ENCODE data around the gene CFAP221. TPM values are rescaled to one million over a fixed set of nuclear protein-coding genes. Genes with fewer than 3 reads are reported as not detected.

The CFAP221 gene
- total RNA-seq, 1 experiment from 2014 or later: 0.20 TPM

DNA sequence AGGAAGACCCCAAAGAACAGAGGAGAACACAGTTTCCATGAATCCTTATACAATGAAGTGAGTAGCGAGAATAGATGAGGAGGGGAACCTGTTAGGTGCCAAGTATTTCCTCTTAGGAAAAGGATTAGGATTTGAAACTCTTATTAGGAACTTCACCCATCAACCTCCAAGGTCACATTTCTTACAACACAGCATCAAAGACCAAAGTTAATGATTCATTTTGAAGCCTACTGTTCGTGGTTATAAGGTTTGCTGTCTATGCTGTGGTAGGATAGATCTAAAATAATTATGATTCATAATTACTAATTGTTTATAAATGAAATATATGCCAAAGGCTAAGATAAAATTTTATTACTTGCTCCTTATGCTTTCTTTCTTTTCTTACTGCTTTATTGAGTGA, 6.1 kb downstream of the CFAP221 start:
- Histone ChIP-seq H3K14ac (ENCODE audit: insufficient read depth, low read length) (no peak overlapping the region), H4K5ac (ENCODE audit: insufficient read length, low read depth, low read length) (no peak overlapping the region), H2AFZ (ENCODE audit: low read length) (no peak overlapping the region), H2BK20ac (ENCODE audit: low read depth, low read length, poor library complexity, severe bottlenecking) (no peak overlapping the region), H3K56ac (ENCODE audit: insufficient read length, low read depth, low read length) (no peak overlapping the region), H3K23ac (ENCODE audit: insufficient read length, low read depth, low read length) (no peak overlapping the region), H3K9me3 (ENCODE audit: control insufficient read depth, low read depth, low read length) (no peaks in the 10 kb centered on the region), H2BK5ac (ENCODE audit: insufficient read length, low read length) (no peak overlapping the region), H3K27ac (ENCODE audit: insufficient read length, low read depth, low read length) (no peak overlapping the region), H2BK15ac (ENCODE audit: low read depth, low read length) (no peak overlapping the region), H3K4me2 (ENCODE audit: insufficient read depth, insufficient read length, low read length) (no peak overlapping the region), H4K91ac (ENCODE audit: insufficient read length, low read depth, low read length) (no peak overlapping the region), H3K4ac (ENCODE audit: low read depth, low read length) (no peak overlapping the region), H3K23me2 (ENCODE audit: insufficient read length, low read depth, low read length, poor library complexity, severe bottlenecking) (no peaks in the 10 kb centered on the region), H3K9ac (ENCODE audit: extremely low read depth, insufficient read length, low read length) (no peak overlapping the region), H3K27me3 (ENCODE audit: insufficient read depth, low read length) (no peaks in the 10 kb centered on the region), H3K18ac (ENCODE audit: insufficient read length, low read depth, low read length) (no peak overlapping the region), H3K4me1 (ENCODE audit: insufficient read depth, low read length) (no peaks in the 10 kb centered on the region), H2BK12ac (ENCODE audit: insufficient read length, low read depth, low read length) (no peak overlapping the region), H2BK120ac (ENCODE audit: low read depth, low read length, poor library complexity, severe bottlenecking) (no peak overlapping the region), H4K20me1 (ENCODE audit: control insufficient read depth, insufficient read depth, insufficient read length) (no peaks in the 10 kb centered on the region), H3T11ph (ENCODE audit: low read length) (no peak overlapping the region), H4K8ac (replicated peaks; ENCODE audit: insufficient read length, low read depth, low read length) (no peak overlapping the region), H3K79me1 (ENCODE audit: insufficient read depth, low read depth, low read length, poor library complexity, severe bottlenecking) (no peaks in the 10 kb centered on the region), H2AK5ac (ENCODE audit: insufficient read length, low read length) (no peak overlapping the region), H3K79me2 (ENCODE audit: insufficient read depth, low read length) (no peaks in the 10 kb centered on the region)
- no peak overlapping the region for H3K27ac Mint-ChIP-seq
- H3K9me3 Mint-ChIP-seq: no peaks in the 10 kb centered on the region; a peak in 1 of 5 replicates
- peaks cover 16% of the 10 kb centered on the region for H3K27me3 Mint-ChIP-seq (ENCODE audit: low read depth)
- peaks cover 6 to 12% of the 10 kb centered on the region in 2 experiments; a peak in 3 of 4 replicates for H3K4me1 Mint-ChIP-seq
- no peak for DNase-seq
- H3K36me3 Mint-ChIP-seq (ENCODE audit: insufficient read depth in 1 of 3, low read depth in 3 of 3): no peaks in the 10 kb centered on the region
- WGBS (ENCODE audit: extremely low coverage, insufficient read length, low lambda C conversion rate): no CpG with 5 or more reads among the region's 2 CpGs
- TF ChIP-seq, protein P1, sequence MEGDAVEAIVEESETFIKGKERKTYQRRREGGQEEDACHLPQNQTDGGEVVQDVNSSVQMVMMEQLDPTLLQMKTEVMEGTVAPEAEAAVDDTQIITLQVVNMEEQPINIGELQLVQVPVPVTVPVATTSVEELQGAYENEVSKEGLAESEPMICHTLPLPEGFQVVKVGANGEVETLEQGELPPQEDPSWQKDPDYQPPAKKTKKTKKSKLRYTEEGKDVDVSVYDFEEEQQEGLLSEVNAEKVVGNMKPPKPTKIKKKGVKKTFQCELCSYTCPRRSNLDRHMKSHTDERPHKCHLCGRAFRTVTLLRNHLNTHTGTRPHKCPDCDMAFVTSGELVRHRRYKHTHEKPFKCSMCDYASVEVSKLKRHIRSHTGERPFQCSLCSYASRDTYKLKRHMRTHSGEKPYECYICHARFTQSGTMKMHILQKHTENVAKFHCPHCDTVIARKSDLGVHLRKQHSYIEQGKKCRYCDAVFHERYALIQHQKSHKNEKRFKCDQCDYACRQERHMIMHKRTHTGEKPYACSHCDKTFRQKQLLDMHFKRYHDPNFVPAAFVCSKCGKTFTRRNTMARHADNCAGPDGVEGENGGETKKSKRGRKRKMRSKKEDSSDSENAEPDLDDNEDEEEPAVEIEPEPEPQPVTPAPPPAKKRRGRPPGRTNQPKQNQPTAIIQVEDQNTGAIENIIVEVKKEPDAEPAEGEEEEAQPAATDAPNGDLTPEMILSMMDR (conservative IDR thresholded peaks at IDR 0.05): no peak
- no peak overlapping the region for H3K4me3 Mint-ChIP-seq

Data from H9 (cell line).